ENCODE data around the gene GLRX3. TPM values are rescaled to one million over a fixed set of nuclear protein-coding genes. Genes with fewer than 3 reads are reported as not detected.

The GLRX3 gene
- total RNA-seq = 166 and 177 TPM in 2 replicates

DNA sequence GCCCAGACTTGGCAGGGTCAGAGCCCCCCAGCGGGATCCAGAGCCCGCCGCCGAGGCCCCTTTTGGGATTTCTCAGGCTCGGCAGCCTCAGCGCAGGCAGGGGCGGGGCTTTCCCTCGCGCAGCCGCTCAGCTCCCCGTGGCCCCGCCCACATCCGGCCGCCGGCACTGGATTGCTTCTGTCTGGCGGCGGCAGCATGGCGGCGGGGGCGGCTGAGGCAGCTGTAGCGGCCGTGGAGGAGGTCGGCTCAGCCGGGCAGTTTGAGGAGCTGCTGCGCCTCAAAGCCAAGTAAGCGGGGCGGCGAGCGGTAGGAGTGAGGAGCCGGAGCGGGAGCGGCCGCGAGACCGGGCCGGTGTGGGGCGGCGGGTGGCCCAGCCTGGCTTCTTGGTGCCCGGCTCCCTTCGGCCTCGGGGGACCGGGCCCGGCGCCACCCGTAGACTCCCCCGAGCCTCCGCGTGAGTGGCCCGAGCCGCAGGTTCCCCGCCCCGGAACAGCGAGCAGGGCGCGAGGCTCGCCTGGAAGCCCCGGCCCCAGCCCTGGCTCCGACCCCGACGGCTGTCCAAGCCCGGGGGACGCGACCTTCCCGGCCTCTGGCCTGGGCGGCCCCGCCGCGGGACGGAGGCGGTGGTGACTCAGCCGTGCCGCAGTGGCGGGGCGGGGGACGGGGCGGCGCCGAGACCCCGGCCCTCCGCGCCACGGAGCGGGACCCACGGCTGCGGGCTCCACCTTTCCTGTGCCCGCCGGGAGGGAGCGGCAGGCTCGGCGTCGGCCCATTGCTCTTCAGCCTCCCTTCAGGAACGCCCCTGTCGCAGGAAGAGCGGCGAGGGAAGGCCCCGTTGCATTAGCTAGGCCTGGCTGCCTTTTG lies at the start of gene GLRX3:
Gene GLRX3 (plus strand): TSS at position 166 of the 864 bp plus-strand sequence. CDS start 30 bp downstream, at position 196.

DNA sequence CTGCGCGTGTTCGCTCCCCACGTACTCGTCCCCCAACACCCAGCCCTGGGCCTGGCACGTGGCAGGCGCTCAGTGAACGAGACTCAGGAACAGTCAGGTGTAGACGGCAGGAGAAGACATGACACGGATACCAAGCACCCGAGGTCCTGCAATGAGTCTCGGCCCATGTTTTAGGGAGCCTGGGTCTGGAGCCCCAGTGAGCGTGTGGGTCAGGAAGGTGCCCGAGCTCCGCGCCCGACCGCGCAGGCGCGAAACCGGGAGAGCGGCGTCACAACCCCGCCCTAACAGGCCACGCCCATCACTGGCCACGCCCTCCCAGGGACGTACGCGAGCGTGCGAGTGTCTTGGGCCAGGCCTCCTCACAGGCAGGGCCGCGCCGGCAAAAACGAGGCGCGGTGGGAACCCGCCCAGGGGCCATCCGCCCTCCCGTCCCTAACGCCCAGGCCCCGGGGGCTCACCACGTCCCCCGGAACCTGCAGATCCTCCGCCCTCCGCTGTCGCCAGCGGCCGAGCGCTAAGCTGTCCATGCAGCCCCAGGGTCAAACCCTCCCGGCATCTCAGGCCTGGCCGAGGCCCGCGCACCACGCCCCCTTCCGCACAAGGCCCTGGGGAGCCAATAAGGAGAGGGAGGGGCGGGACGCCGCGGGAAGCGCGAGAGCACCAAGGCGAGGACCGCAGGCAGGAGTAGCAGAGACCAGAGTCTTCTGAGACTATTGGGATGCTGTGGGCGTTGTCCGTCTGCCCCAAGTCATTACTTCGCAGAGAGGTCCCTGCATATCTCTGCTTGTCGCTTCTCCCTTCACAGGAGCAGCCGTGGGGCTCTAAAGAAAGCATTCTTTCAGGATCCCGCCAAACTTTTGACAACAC lies 25.7 kb upstream of the GLRX3 start, which contains the start of gene C10orf143:
Gene C10orf143 (minus strand): TSS at position 585 of the 867 bp plus-strand sequence. CDS start 58 bp downstream, at position 527.

Other genes with a start within 250 kb of the GLRX3 start
- gene EBF3, start 172.1 kb upstream of the GLRX3 start, total RNA-seq = 0.13 and 0.50 TPM in 2 replicates
- gene C10orf143, start 25.6 kb upstream of the GLRX3 start, total RNA-seq = 0.57 TPM in 1 of 2 replicates, not detected in the other

All from thoracic aorta endothelial cell (primary cell).